Measurements from ENCODE around the gene SULT1A3. TPM values are rescaled to one million over a fixed set of nuclear protein-coding genes. Genes with fewer than 3 reads are reported as not detected.
"Not testable (repeated sequence)": the region's sequence is repeated elsewhere in the genome, so short reads cannot be mapped to it uniquely, and the experiment has no call there.

The SULT1A3 gene
- polyA plus RNA-seq (2012; ENCODE audit: low read depth, missing spikeins): 10.2 TPM

GRCh38 chr16:30199049-30199448, at the start of gene SULT1A3:
Gene SULT1A3, plus strand, starts transcription at chr16:30199255. Its CDS starts 1,474 bp downstream, at chr16:30200729.
- not testable (repeated sequence) for DNase-seq (ENCODE audit: insufficient read length, low spot score); FAIRE-seq

DNA sequence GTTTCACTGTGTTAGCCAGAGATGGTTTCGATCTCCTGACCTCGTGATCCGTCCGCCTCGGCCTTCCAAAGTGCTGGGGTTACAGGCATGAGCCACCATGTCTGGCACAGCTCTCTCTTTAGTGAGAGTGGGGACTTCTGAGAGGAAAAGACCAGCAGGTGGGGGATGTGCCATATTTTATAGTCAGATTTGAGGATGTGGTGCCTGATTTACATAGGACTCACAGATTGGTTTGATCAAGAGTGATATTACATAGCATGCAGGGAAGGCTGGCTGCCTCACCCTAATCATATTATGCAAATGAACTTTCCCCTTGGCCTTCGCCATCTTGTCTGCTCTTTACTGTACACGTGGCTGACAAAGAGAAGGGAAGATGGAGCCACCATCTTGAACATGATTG, 48.0 kb upstream of the SULT1A3 start:
- TF ChIP-seq SPI1 (IDR thresholded peaks at IDR 0.05; ENCODE audit: low read depth, low read length) (no peak), POU2F2 (IDR thresholded peaks at IDR 0.05; ENCODE audit: low read depth, low read length) (no peak), POLR2A (IDR thresholded peaks at IDR 0.05; ENCODE audit: low read depth, low read length) (no peak), TAF1 (IDR thresholded peaks at IDR 0.05; ENCODE audit: low read depth, low read length) (no peak), POLR2AphosphoS5 (IDR thresholded peaks at IDR 0.05; ENCODE audit: low read depth, low read length) (no peak), PAX5 (IDR thresholded peaks at IDR 0.05; ENCODE audit: insufficient read depth, low read length, severe bottlenecking) (no peak)
- FAIRE-seq (no peak), DNase-seq (ENCODE audit: insufficient read length, low spot score) (no peak)

- TF ChIP-seq PAX5 (IDR thresholded peaks at IDR 0.05; ENCODE audit: insufficient read depth, low read length, severe bottlenecking) (no peak), POLR2A (IDR thresholded peaks at IDR 0.05; ENCODE audit: low read depth, low read length) (no peak), TAF1 (IDR thresholded peaks at IDR 0.05; ENCODE audit: low read depth, low read length) (no peak), POU2F2 (IDR thresholded peaks at IDR 0.05; ENCODE audit: low read depth, low read length) (no peak), SPI1 (IDR thresholded peaks at IDR 0.05; ENCODE audit: low read depth, low read length) (no peak), POLR2AphosphoS5 (IDR thresholded peaks at IDR 0.05; ENCODE audit: low read depth, low read length) (no peak)
- DNase-seq (ENCODE audit: insufficient read length, low spot score): no peak
- no peak for FAIRE-seq
Observed at GRCh38 chr16:30152517-30152916, 46.5 kb upstream of the SULT1A3 start.

- DNase-seq (ENCODE audit: insufficient read length, low spot score) (no peak), FAIRE-seq (no peak)
- TF ChIP-seq POLR2A (IDR thresholded peaks at IDR 0.05; ENCODE audit: low read depth, low read length) (no peak), TAF1 (IDR thresholded peaks at IDR 0.05; ENCODE audit: low read depth, low read length) (no peak)
Observed at GRCh38 chr16:30155188-30155587, 43.9 kb upstream of the SULT1A3 start.

DNA sequence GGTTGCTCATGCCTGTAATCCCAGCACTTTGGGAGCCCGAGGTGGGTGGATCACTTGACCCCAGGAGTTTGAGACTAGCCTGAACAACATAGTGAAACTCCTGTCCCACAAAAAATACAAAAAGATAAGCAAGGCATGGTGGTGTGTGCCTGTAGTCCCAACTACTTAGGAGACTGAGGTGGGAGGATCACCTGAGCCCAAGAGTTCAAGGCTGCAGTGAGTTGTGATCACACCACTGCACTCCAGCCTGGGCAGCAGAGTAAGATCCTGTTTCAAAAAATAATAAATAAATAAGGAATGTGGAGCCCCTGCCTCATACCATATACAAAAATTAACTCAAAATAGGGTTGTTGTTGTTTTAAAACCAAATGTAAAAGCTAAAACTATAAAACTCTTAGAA, 41.8 kb upstream of the SULT1A3 start:
- TF ChIP-seq SPI1 (IDR thresholded peaks at IDR 0.05; ENCODE audit: low read depth, low read length): no peak
- TF ChIP-seq TAF1 (IDR thresholded peaks at IDR 0.05; ENCODE audit: low read depth, low read length): no peak
- TF ChIP-seq POLR2A (IDR thresholded peaks at IDR 0.05; ENCODE audit: low read depth, low read length): no peak
- TF ChIP-seq PAX5 (IDR thresholded peaks at IDR 0.05; ENCODE audit: insufficient read depth, low read length, severe bottlenecking): no peak
- no peak for TF ChIP-seq POLR2AphosphoS5 (IDR thresholded peaks at IDR 0.05; ENCODE audit: low read depth, low read length)
- TF ChIP-seq POU2F2 (IDR thresholded peaks at IDR 0.05; ENCODE audit: low read depth, low read length): no peak
- DNase-seq (ENCODE audit: insufficient read length, low spot score): no peak
- FAIRE-seq: peak; percentile 5

- FAIRE-seq (no peak), DNase-seq (ENCODE audit: insufficient read length, low spot score) (no peak)
- TF ChIP-seq TAF1 (IDR thresholded peaks at IDR 0.05; ENCODE audit: low read depth, low read length) (no peak), POLR2AphosphoS5 (IDR thresholded peaks at IDR 0.05; ENCODE audit: low read depth, low read length) (no peak), POLR2A (IDR thresholded peaks at IDR 0.05; ENCODE audit: low read depth, low read length) (no peak), PAX5 (IDR thresholded peaks at IDR 0.05; ENCODE audit: insufficient read depth, low read length, severe bottlenecking) (no peak), POU2F2 (IDR thresholded peaks at IDR 0.05; ENCODE audit: low read depth, low read length) (no peak), SPI1 (IDR thresholded peaks at IDR 0.05; ENCODE audit: low read depth, low read length) (no peak)
Observed at GRCh38 chr16:30163538-30163937, 35.5 kb upstream of the SULT1A3 start.

GRCh38 chr16:30166202-30166902, 32.7 kb upstream of the SULT1A3 start:
- peak; percentile 65 for DNase-seq (ENCODE audit: insufficient read length, low spot score)
- TF ChIP-seq TAF1 (IDR thresholded peaks at IDR 0.05; ENCODE audit: low read depth, low read length) (no peak), SPI1 (IDR thresholded peaks at IDR 0.05; ENCODE audit: low read depth, low read length) (peak; percentile 100)
- FAIRE-seq: peak; percentile 79

DNA sequence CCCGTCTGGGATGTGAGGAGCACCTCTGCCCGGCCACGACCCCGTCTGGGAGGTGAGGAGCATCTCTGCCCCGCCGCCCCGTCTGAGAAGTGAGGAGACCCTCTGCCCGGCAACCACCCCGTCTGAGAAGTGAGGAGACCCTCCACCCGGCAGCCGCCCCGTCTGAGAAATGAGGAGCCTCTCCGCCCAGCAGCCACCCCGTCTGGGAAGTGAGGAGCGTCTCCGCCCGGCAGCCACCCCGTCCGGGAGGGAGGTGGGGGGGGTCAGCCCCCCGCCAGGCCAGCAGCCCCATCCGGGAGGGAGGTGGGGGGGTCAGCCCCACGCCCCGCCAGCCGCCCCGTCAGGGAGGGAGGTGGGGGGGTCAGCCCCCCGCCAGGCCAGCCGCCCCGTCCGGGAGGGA, 30.3 kb upstream of the SULT1A3 start:
- DNase-seq (ENCODE audit: insufficient read length, low spot score); FAIRE-seq: not testable (repeated sequence)

GRCh38 chr16:30169416-30169815, 29.6 kb upstream of the SULT1A3 start:
- DNase-seq (ENCODE audit: insufficient read length, low spot score); FAIRE-seq: not testable (repeated sequence)

DNA sequence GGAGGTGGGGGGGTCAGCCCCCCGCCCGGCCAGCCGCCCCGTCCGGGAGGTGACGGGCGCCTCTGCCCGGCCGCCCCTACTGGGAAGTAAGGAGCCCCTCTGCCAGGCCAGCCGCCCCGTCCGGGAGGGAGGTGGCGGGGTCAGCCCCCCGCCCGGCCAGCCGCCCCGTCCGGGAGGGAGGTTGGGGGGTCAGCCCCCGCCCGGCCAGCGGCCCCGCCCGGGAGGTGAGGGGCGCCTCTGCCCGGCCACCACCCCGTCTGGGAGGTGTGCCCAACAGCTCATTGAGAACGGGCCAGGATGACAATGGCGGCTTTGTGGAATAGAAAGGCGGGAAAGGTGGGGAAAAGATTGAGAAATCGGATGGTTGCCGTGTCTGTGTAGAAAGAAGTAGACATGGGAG, 28.9 kb upstream of the SULT1A3 start:
- DNase-seq (ENCODE audit: insufficient read length, low spot score); FAIRE-seq: not testable (repeated sequence)

DNA sequence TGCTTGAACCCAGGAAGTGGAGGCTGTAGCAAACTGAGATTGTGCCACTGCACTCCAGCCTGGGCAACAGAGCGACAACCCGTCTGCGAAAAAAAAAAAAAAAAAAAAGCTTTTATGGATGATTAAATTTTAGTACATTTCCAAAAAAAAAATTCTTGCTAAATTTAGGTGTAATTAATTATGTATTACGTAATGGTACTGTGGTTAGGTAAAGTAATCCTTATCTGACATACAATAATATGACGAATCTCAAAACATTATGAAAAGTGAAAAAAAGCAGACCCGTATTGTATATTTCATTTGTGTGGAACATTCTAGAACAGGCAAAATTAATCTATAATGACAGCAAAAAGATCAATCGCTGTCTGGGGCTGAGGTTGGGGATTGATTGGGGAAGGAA, 26.0 kb upstream of the SULT1A3 start:
- DNase-seq (ENCODE audit: insufficient read length, low spot score) (no peak), FAIRE-seq (no peak)
- TF ChIP-seq POLR2A (IDR thresholded peaks at IDR 0.05; ENCODE audit: low read depth, low read length) (no peak), POU2F2 (IDR thresholded peaks at IDR 0.05; ENCODE audit: low read depth, low read length) (no peak), POLR2AphosphoS5 (IDR thresholded peaks at IDR 0.05; ENCODE audit: low read depth, low read length) (no peak), SPI1 (IDR thresholded peaks at IDR 0.05; ENCODE audit: low read depth, low read length) (no peak), TAF1 (IDR thresholded peaks at IDR 0.05; ENCODE audit: low read depth, low read length) (no peak), PAX5 (IDR thresholded peaks at IDR 0.05; ENCODE audit: insufficient read depth, low read length, severe bottlenecking) (no peak)

DNA sequence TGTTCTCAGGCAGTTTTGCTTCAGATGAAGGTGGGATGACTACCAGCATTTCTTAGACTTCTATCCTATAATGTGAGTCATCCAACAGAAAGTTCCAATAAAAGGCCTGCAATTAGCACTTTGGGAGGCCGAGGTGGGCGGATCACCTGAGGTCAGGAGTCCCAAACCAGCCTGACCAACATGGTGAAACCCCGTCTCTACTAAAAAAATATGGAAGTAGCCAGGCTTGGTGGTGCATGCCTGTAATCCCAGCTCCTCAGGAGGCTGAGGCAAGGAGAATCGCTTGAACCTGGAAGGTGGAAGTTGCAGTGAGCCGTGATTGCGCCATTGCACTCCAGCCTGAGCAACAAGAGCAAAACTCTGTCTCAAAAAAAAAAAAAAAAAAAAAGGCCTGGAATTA, 22.2 kb upstream of the SULT1A3 start:
- not testable (repeated sequence) for FAIRE-seq; DNase-seq (ENCODE audit: insufficient read length, low spot score)

Measured in GM12891 (cell line).